Hepatocyte (in vitro differentiated cells): ENCODE measurements around the gene TXNRD1.

Source experiments
- CTCF ChIP-seq: fragments of 200-600 bp; sonication (generic); IDR thresholded peaks from 2 replicates; pipeline ENCODE4 v1.5.1; 2016; ENCODE audit warnings: antibody characterized with exemption, mild to moderate bottlenecking; ENCODE audit not compliant: poor library complexity
- EZH2phosphoT487 ChIP-seq: fragments of 200-600 bp; sonication (generic); IDR thresholded peaks from one replicate; pipeline ENCODE4 v1.6.1; 2018; ENCODE audit warnings: antibody characterized with exemption, mild to moderate bottlenecking, low read depth, moderate library complexity; ENCODE audit not compliant: unreplicated experiment, severe bottlenecking

- TF ChIP-seq EZH2phosphoT487 (no peak), CTCF (no peak)
These were observed 24.9 kb upstream of the TXNRD1 start for GRCh38 chr12:104190641-104191176.
